ENCODE measurements around the gene PHACTR3. TPM values are rescaled to one million over a fixed set of nuclear protein-coding genes. Genes with fewer than 3 reads are reported as not detected.

Gene PHACTR3
- total RNA-seq, 2 experiments from 2014 or later = not detected

DNA sequence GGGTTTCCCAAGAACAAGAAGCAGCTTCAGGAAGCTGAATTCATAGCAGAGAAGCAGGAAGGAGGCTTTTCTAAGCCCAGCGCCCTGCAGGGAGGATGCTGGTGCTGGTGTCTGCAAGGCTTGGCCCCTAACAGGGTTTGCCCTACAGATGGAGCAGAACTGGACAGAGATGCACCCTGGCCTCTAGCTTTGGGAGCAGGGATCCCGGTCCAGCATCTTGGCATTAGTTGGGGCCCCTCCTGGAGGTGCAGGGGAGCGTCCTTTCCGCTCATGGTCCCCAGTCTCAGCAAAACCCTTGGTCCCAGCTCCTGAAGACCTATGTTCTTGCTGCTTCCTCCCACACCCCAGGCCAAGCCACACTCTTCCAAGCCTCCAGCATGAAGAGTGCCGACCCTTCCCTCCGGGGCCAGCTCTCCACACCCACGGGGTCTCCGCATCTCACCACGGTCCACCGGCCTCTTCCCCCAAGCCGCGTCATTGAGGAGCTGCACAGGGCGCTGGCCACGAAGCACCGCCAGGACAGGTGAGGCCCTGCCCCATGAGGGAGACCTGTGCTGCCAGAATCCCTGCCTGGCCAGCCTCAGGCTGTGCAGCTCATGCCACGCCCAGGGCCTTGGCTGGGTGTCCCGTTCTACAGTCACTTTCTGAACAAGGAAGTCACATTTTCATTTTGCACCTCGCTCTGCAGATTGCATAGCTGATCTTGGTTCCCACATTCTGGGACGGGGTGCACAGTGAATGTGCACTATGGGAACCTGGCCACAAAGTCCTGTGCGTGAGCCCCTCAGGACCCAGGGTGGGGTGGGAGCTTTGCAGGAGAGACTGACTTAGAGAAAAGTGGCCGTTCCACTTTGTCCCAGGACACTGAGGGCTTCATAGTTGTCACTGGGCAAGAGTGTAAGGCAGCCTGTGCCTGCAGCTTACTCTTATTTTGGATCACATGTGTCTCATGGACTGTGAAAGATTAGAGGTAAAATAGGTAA is 168.9 kb downstream of the PHACTR3 start:
- Mint-ChIP-seq H3K4me3 (no peak overlapping the region), H3K27ac (no peak overlapping the region), H3K36me3 (ENCODE audit: low read depth) (no peaks in the 10 kb centered on the region), H3K4me1 (no peaks in the 10 kb centered on the region), H3K27me3 (no peaks in the 10 kb centered on the region), H3K9me3 (no peaks in the 10 kb centered on the region)
- POLR2A ChIA-PET = no interaction called here
- no peak for DNase-seq
- CTCF ChIA-PET = no interaction called here

DNA sequence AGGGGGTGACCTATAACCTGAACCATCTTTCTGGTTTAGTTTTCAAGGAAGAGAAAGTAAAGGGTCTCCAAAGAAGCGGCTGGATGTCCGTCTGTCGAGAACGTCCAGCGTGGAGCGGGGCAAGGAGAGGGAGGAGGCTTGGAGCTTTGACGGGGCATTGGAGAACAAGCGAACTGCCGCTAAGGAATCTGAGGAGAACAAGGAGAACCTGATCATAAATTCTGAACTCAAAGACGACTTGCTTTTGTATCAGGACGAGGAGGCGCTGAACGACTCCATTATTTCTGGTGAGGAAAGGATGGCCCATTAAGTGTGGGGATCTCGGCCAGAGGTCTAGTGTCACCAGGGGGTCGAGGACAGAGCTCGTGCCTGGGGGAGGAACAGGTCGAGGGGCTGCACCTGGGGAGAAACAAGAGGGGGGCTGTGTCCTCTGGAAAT is 169.9 kb downstream of the PHACTR3 start:
- Mint-ChIP-seq H3K9me3 (no peaks in the 10 kb centered on the region), H3K27ac (no peak overlapping the region), H3K36me3 (ENCODE audit: low read depth) (no peaks in the 10 kb centered on the region), H3K27me3 (no peaks in the 10 kb centered on the region), H3K4me1 (no peaks in the 10 kb centered on the region), H3K4me3 (no peak overlapping the region)
- DNase-seq = no peak
- ChIA-PET CTCF (no interaction called here), POLR2A (no interaction called here)

DNA sequence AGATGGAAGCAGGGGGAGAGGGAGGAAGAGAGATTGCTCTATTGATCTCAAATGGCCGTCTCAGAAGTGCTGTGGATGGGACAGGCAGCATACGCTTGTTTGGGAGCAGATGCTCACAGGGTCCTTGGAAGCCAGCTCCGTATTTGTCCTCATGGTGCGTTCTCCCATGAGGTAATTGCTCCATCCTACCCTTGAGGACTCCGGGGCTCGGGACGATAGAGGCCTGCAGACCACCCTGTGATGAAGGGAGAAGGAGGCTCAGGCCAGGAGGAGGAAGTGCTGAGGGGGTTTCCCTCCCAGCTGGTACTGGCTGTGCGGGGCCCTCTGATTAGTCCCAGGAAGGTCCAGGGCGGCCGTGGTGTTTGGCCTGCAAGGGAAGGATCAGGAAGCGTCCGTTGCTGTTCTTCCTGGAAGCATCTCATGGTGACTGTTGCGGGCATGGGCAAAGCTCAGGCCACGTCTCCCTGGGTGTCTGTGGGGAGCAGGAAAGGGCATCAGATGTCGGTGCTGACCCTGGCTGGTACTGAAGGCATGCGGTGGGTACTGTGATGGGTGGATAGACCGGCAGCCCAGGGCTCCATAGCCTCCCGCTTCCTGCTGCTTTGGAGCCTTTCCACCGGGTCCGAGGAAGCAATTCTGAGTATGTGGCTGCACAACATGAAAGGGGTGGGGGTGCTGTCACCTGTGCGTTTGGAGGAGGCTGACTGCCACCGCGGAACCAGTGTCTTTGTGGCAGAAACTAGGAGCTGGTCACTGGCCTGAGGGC is 170.8 kb downstream of the PHACTR3 start:
- ChIA-PET POLR2A (no interaction called here), CTCF (no interaction called here)
- Mint-ChIP-seq H3K36me3 (ENCODE audit: low read depth) (no peaks in the 10 kb centered on the region), H3K27me3 (no peaks in the 10 kb centered on the region), H3K4me1 (no peaks in the 10 kb centered on the region), H3K4me3 (no peak overlapping the region), H3K9me3 (no peaks in the 10 kb centered on the region), H3K27ac (no peak overlapping the region)
- DNase-seq = no peak

DNA sequence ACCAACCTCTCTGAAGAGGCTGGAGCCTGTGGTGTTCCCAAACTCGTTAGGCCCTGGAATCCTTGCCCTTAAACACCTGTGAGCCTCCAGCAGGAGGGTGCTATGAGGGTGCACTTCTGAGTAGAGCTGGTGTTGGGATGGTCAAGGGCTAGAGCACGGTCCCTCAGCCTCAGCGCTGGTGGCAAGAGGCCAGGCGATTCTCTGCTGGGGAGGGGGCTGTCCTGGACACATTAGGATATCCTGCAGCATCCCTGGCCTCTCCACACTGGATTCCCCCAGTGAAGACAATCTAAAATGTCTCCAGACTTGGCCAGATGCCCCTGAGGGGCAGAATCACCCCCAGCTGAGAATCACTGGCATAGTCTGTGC is 171.3 kb downstream of the PHACTR3 start:
- ChIA-PET POLR2A (no interaction called here), CTCF (no interaction called here)
- no peaks in the 10 kb centered on the region for H3K4me1 Mint-ChIP-seq
- no peaks in the 10 kb centered on the region for H3K36me3 Mint-ChIP-seq (ENCODE audit: low read depth)
- H3K4me3 Mint-ChIP-seq = no peak overlapping the region
- no peaks in the 10 kb centered on the region for H3K27me3 Mint-ChIP-seq
- H3K27ac Mint-ChIP-seq = no peak overlapping the region
- H3K9me3 Mint-ChIP-seq = no peaks in the 10 kb centered on the region
- DNase-seq = no peak

DNA sequence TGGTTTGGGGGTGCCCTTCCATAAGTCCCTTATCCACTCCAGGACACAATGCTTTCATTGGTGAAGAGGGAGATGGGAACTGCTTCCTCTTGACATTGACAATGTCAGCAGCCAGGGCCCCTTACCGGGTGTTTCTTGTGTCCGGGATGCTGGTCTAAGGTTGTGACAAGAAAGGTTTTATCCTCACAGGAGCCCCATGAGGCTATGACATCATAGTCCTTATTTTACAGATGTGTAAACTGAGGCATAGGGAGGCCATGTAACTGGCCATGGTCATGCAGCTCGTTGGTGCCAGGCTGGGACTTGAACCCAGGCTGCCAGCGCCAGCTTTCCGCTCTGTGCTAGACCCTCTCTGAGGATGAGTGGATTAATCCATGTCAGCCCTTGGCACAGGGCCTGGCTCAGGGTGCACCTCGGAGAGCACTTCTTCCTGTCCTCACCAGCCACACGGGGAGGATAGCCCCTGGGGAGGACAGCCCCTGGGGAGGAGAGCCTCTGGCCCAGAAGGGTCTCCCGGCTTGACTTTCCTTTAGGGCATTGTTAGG is 171.8 kb downstream of the PHACTR3 start:
- Mint-ChIP-seq H3K27me3 (no peaks in the 10 kb centered on the region), H3K9me3 (no peaks in the 10 kb centered on the region), H3K36me3 (ENCODE audit: low read depth) (no peaks in the 10 kb centered on the region), H3K4me3 (no peak overlapping the region), H3K4me1 (no peaks in the 10 kb centered on the region), H3K27ac (no peak overlapping the region)
- no peak for DNase-seq
- POLR2A ChIA-PET = no interaction called here
- CTCF ChIA-PET = no interaction called here

DNA sequence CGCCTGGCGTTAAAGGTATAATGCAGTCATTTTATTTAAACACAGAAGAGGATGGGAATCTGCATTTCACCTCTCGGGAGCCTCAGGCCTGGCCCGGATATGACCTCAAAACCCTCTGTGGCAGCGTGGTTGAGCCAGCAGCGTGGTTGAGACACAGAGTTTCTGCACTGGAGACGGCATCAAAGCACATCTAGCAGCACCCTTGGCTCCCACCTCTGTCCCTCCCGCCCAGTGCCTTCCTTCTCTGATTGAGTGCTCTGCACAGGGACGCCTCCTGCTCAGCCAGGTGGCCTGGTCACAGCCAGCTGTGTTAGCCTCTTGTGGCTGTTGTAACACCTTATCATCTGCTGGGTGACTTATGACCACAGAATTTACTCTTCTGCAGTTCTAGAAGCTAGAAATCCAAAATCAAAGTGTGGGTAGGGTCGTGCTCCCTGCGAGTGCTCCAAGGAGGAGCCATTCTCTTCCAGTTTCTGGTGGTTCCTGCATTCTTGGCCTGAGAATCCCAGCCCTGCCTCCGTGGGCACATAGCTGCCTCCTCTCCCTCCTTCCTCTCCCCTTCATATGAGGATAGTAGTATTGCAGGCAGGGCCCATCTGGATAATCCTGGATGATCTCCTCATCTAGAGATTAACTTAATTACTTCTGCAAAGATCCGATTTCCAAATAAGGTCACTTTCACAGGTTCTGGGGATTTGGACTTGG is 172.4 kb downstream of the PHACTR3 start:
- H3K27ac Mint-ChIP-seq = no peak overlapping the region
- no peaks in the 10 kb centered on the region for H3K27me3 Mint-ChIP-seq
- ChIA-PET POLR2A (no interaction called here), CTCF (interaction anchor here (0.9 kb wide), 1 partner anchor 9 kb away, joined by 3 read pairs; no protein-coding TSS in a partner anchor)
- H3K4me3 Mint-ChIP-seq = no peak overlapping the region
- DNase-seq = no peak
- no peaks in the 10 kb centered on the region for H3K9me3 Mint-ChIP-seq
- H3K4me1 Mint-ChIP-seq = no peaks in the 10 kb centered on the region
- H3K36me3 Mint-ChIP-seq (ENCODE audit: low read depth) = no peaks in the 10 kb centered on the region

DNA sequence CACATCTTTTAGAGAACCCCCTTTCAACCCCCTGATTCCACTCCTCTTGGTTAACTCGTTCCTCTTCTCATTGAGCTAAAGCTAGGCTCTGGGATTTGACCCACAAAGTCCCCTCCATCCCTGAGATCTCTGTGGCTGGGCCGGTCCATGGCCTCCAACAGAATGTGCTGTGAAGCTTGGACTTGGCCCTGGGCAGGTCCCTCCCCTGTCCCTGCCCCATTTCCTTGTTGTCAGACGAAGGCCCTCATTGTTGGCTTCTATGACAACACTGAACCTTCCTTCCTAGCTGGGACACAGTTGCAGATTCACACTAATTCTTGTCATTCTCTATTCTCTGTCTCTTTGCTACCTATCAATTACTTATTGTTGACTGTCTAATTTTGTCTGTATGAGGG is 173.0 kb downstream of the PHACTR3 start:
- no peak overlapping the region for H3K27ac Mint-ChIP-seq
- POLR2A ChIA-PET = no interaction called here
- no peaks in the 10 kb centered on the region for H3K27me3 Mint-ChIP-seq
- no peak overlapping the region for H3K4me3 Mint-ChIP-seq
- no peaks in the 10 kb centered on the region for H3K9me3 Mint-ChIP-seq
- no peaks in the 10 kb centered on the region for H3K4me1 Mint-ChIP-seq
- CTCF ChIA-PET = interaction anchor here (0.9 kb wide), 1 partner anchor 8 kb away, joined by 3 read pairs; no protein-coding TSS in a partner anchor
- H3K36me3 Mint-ChIP-seq (ENCODE audit: low read depth) = no peaks in the 10 kb centered on the region
- DNase-seq = no peak

DNA sequence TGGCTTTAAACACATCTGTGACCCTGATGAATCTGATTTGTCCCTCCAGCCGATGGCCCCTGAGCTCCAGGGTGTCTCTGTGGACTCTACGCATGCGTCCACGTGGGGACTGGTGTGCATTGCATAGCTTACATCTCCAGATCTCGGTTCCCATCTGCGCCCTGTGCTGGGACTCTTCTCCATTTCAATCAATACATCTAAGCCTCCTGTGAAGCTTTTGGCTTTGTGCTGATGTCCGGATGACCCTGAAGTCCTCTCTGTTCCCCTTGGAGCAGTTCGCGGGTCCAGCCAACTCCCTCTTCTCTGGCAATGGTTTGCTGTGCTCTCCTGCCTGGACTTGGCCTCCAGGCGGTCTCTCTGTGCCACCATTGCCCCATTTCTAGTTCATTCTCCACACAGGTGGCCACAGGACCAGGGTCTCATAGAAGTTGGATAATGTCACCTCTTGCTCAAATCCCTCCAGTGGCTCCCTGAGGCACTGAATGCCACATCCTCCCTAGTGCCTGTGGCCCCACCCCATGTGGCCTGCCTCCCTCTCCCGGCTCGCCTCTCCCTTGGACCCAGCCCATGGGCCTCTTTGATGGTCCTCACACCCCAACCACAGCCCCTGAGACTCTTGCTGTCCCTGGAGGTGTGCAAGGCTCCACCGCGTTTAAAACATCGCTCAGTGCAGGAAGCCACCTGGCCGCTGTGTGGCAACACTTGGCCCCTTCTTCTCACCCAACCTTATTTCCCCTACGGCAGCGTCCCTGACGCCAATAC is 173.7 kb downstream of the PHACTR3 start:
- no peaks in the 10 kb centered on the region for H3K9me3 Mint-ChIP-seq
- H3K27me3 Mint-ChIP-seq = no peaks in the 10 kb centered on the region
- ChIA-PET POLR2A (no interaction called here), CTCF (no interaction called here)
- no peaks in the 10 kb centered on the region for H3K36me3 Mint-ChIP-seq (ENCODE audit: low read depth)
- H3K4me3 Mint-ChIP-seq = no peak overlapping the region
- no peak overlapping the region for H3K27ac Mint-ChIP-seq
- DNase-seq = no peak
- H3K4me1 Mint-ChIP-seq = no peaks in the 10 kb centered on the region

DNA sequence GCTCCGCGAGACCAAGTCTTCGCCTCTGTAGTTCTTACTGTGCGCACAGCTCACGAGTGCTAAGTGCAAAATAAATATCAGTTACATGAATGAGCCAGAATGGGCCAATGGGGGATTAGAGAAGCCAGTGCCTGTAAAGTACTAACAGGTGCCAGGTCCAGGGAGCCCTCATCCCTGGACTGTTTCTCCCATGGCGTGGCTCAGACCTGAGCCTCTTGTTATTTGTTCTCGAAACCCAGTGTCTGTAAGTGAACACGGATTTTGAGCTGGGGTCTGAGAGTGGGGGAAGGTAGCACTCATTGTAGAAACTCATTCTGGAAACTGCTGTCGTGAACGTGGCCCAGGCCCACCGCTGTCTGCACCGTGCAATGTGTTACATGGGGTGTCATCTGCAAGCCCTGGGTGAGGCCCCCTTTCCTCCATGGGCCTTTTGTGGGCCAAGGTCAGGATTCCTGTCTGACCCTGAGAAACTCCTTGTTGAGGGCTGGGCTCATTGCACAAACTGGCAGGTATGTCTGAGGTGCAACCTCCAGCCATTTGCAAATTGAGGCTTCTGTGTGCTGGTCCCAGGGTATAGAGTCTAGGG is 174.4 kb downstream of the PHACTR3 start:
- H3K36me3 Mint-ChIP-seq (ENCODE audit: low read depth) = no peaks in the 10 kb centered on the region
- H3K27ac Mint-ChIP-seq = no peak overlapping the region
- H3K4me3 Mint-ChIP-seq = no peak overlapping the region
- no peaks in the 10 kb centered on the region for H3K9me3 Mint-ChIP-seq
- POLR2A ChIA-PET = no interaction called here
- H3K4me1 Mint-ChIP-seq = no peaks in the 10 kb centered on the region
- CTCF ChIA-PET = no interaction called here
- H3K27me3 Mint-ChIP-seq = no peaks in the 10 kb centered on the region
- DNase-seq = no peak

DNA sequence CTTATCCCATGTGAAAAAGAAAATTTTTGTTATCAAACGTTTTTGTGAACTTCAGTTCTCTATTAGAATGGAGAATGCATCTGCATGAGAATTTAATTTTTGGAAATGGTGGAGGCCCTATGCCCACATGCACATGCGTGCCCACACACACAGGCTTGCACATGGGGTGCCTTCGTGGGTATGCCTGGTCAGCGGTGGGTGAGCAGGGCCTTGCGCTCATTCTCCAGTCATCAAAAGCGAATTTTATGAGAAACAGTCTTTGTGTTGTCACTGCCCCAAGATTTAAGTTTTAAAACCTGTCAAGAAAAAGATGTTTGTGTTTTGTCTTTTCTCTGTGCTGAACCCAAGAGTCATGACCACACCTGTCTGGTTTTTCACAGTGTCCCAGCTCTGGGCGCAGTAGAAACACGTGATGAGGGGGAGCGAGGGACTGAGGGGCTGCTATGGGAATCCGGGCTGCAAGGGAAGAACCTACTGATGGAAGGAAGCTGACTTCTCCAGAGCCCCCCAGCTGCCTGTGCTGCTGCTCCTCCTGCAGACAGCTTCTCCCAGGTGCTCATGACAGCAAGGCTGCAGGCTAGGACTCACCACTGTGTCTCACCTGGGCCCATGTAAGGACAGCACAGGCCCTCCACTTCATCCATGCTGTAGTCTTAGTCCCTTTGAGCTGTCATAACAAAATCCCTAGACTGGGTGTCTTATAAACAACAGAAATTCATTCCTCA is 175.5 kb downstream of the PHACTR3 start:
- no peak overlapping the region for H3K27ac Mint-ChIP-seq
- POLR2A ChIA-PET = no interaction called here
- H3K36me3 Mint-ChIP-seq (ENCODE audit: low read depth) = no peaks in the 10 kb centered on the region
- no peaks in the 10 kb centered on the region for H3K27me3 Mint-ChIP-seq
- no peak overlapping the region for H3K4me3 Mint-ChIP-seq
- no peaks in the 10 kb centered on the region for H3K4me1 Mint-ChIP-seq
- CTCF ChIA-PET = no interaction called here
- no peaks in the 10 kb centered on the region for H3K9me3 Mint-ChIP-seq
- no peak for DNase-seq

DNA sequence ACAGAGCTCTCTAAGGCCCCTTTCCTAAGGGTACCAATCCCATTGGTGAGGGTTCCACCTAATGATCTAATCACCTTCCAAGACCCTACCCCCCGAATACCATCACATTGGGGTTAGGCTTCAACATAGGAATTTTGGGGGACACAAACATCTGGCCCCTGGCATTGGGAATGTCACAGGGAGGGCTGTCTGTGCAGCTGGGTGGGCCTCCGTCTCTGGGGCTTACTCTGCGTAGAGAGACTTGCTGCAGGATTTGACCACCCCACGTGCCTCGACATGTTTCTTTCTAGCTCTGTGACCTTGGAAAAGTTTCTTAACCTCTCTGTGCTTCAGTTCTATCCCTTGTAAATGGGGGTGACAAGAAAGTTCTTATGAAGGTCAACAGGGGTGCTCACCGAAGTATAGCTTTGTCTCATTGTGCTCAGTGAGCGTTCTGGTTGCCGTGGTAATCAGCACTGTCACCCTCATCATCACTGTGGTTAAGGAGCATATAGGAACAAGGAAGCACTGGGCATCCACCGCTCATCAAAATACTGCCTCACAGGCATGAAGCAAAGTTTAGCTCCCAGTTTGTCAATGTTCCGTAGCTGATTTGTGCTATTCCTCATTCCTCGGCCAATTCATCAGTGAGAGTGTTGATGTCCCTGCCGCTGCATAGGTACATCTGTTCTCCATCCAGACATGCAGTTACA is 176.3 kb downstream of the PHACTR3 start:
- Mint-ChIP-seq H3K27ac (no peak overlapping the region), H3K4me1 (no peaks in the 10 kb centered on the region), H3K36me3 (ENCODE audit: low read depth) (no peaks in the 10 kb centered on the region), H3K9me3 (no peaks in the 10 kb centered on the region), H3K27me3 (no peaks in the 10 kb centered on the region), H3K4me3 (no peak overlapping the region)
- DNase-seq = no peak
- CTCF ChIA-PET = no interaction called here
- POLR2A ChIA-PET = no interaction called here

Measured in activated CD4-positive, alpha-beta T cell treated with anti-CD3 and anti-CD28 coated beads, Interleukin-2, amount 10 ng/mL, durations not matched to agents 7 days and 5 days (primary cell).